ENCODE measurements around the gene PJA2. TPM values are rescaled to one million over a fixed set of nuclear protein-coding genes. Genes with fewer than 3 reads are reported as not detected.

Gene PJA2
- polyA plus RNA-seq, 2 of the 4 experiments (the other 2 are of a cell fraction): 24.9 to 56.5 TPM

- TF ChIP-seq HDAC2 (IDR thresholded peaks at IDR 0.05) (no peak), USF2 (IDR thresholded peaks at IDR 0.05) (no peak), HES2 (IDR thresholded peaks at IDR 0.05) (no peak), CEBPB (IDR thresholded peaks at IDR 0.05) (no peak), E2F6 (IDR thresholded peaks at IDR 0.05; ENCODE audit: borderline replicate concordance, low read depth) (no peak), CBX8 (IDR thresholded peaks at IDR 0.05) (no peak), POLR2A (IDR thresholded peaks at IDR 0.05; ENCODE audit: low read length) (no peak), ELK1 (IDR thresholded peaks at IDR 0.05; ENCODE audit: low read depth, low read length) (no peak)
- peak in 1 of 2 experiments; percentile 40; a peak in 1 of 6 replicates for ATAC-seq
Observed at GRCh38 chr5:109454731-109455505, 45.1 kb upstream of the PJA2 start.

GRCh38 chr5:109453251-109453650 lies 43.5 kb upstream of the PJA2 start:
- H3K4me2 ChIP-seq: no peak overlapping the region
- DNase-seq (ENCODE audit: low read depth in 1 of 2, low spot score in 1 of 2): no peak
- POLR2A ChIA-PET: no interaction called here
- FAIRE-seq: no peak
- no peak overlapping the region for H3K27ac ChIP-seq
- H3K4me3 ChIP-seq: no peak overlapping the region
- no peak for ATAC-seq
- H3K4me1 ChIP-seq: peaks cover 11% of the 10 kb centered on the region; the same call in 1 of the 3 replicates
- H3K9me3 ChIP-seq: no peaks in the 10 kb centered on the region
- TF ChIP-seq GATA3 (IDR thresholded peaks at IDR 0.05; ENCODE audit: borderline replicate concordance) (no peak), KDM1A (IDR thresholded peaks at IDR 0.05; ENCODE audit: low read depth) (no peak), ZSCAN20 (CRISPR knock-in tag; IDR thresholded peaks at IDR 0.05) (no peak), HMGXB4 (CRISPR knock-in tag; IDR thresholded peaks at IDR 0.05; ENCODE audit: borderline replicate concordance) (no peak), ZNF302 (CRISPR knock-in tag; IDR thresholded peaks at IDR 0.05) (no peak), RAD21 (conservative IDR thresholded peaks at IDR 0.05 in 1 of 2, IDR thresholded peaks at IDR 0.05 in 1 of 2) (no peak), RCOR1 (IDR thresholded peaks at IDR 0.05; ENCODE audit: low read depth, low read length) (no peak), HES2 (IDR thresholded peaks at IDR 0.05) (no peak), HOXB13 (CRISPR knock-in tag; IDR thresholded peaks at IDR 0.05; ENCODE audit: low read depth) (no peak), SREBF2 (IDR thresholded peaks at IDR 0.05) (no peak), HOXB5 (CRISPR knock-in tag; IDR thresholded peaks at IDR 0.05) (no peak), CBX2 (IDR thresholded peaks at IDR 0.05; ENCODE audit: borderline replicate concordance, low read depth) (no peak), ELK1 (IDR thresholded peaks at IDR 0.05; ENCODE audit: low read depth, low read length) (no peak), CBX8 (IDR thresholded peaks at IDR 0.05) (no peak), RARB (CRISPR knock-in tag; IDR thresholded peaks at IDR 0.05) (no peak), ZC3H11A (IDR thresholded peaks at IDR 0.05) (no peak), HDAC2 (IDR thresholded peaks at IDR 0.05) (no peak)
- CTCF ChIA-PET: no interaction called here

More at GRCh38 chr5:109454731-109455505, 45.1 kb upstream of the PJA2 start:
- WGBS (ENCODE audit: missing lambda C conversion rate): 55% methylated on average over 6 of the region's 6 CpGs
- peak overlapping the region; percentile 30 for H3K4me2 ChIP-seq
- no peak for FAIRE-seq
- H3K9me3 ChIP-seq: no peaks in the 10 kb centered on the region
- DNase-seq (ENCODE audit: low read depth in 1 of 2, low spot score in 1 of 2): no peak
- POLR2A ChIA-PET: interaction anchor here (0.6 kb wide), 1 partner anchor 45 kb away, joined by 3 read pairs; the partner anchor contains the start of gene PJA2
- H3K27ac ChIP-seq: no peak overlapping the region; a peak in 1 of 6 replicates
- no peak overlapping the region for H3K4me3 ChIP-seq
- CTCF ChIA-PET: interaction anchor here (1.1 to 1.9 kb wide), 3 partner anchors 16 to 743 kb away, joined by 3 to 4 read pairs (median 4); no protein-coding TSS in a partner anchor
- peaks cover 11% of the 10 kb centered on the region; the same call in 1 of the 3 replicates for H3K4me1 ChIP-seq
